ENCODE measurements around the gene SOST.

The SOST gene

GRCh38 chr17:43733956-43734355, 24.6 kb downstream of the SOST start:
- TF ChIP-seq POU6F1 (CRISPR knock-in tag; IDR thresholded peaks at IDR 0.05; ENCODE audit: borderline replicate concordance, low read depth) = no peak
- no peak for TF ChIP-seq CREB5 (CRISPR knock-in tag; IDR thresholded peaks at IDR 0.05; ENCODE audit: low read depth)
- TF ChIP-seq BACH2 (CRISPR knock-in tag; IDR thresholded peaks at IDR 0.05; ENCODE audit: borderline replicate concordance) = no peak
- no peak for TF ChIP-seq TCF4 (CRISPR knock-in tag; IDR thresholded peaks at IDR 0.05; ENCODE audit: borderline replicate concordance)
- no peak for TF ChIP-seq CSDC2 (CRISPR knock-in tag; IDR thresholded peaks at IDR 0.05)
- peak; percentile 45 for ATAC-seq

- ATAC-seq = peak; percentile 79
Measured at GRCh38 chr17:43732958-43733357, 25.6 kb downstream of the SOST start.

More at GRCh38 chr17:43732958-43733357, 25.6 kb downstream of the SOST start:
- TF ChIP-seq ZC3H10 (CRISPR knock-in tag; IDR thresholded peaks at IDR 0.05) (no peak), ZFP30 (CRISPR knock-in tag; IDR thresholded peaks at IDR 0.05) (no peak), CREB5 (CRISPR knock-in tag; IDR thresholded peaks at IDR 0.05; ENCODE audit: low read depth) (no peak), RARB (CRISPR knock-in tag; IDR thresholded peaks at IDR 0.05) (no peak), ESRRG (CRISPR knock-in tag; IDR thresholded peaks at IDR 0.05) (no peak), OSR1 (CRISPR knock-in tag; IDR thresholded peaks at IDR 0.05) (no peak), TCF4 (CRISPR knock-in tag; IDR thresholded peaks at IDR 0.05; ENCODE audit: borderline replicate concordance) (no peak), ZNF565 (CRISPR knock-in tag; conservative IDR thresholded peaks at IDR 0.05; ENCODE audit: low read depth) (no peak), PPARA (CRISPR knock-in tag; IDR thresholded peaks at IDR 0.05; ENCODE audit: borderline replicate concordance) (no peak), ISL1 (CRISPR knock-in tag; IDR thresholded peaks at IDR 0.05) (no peak), BACH2 (CRISPR knock-in tag; IDR thresholded peaks at IDR 0.05; ENCODE audit: borderline replicate concordance) (no peak), ZNF70 (CRISPR knock-in tag; IDR thresholded peaks at IDR 0.05) (no peak), TSHZ2 (CRISPR knock-in tag; IDR thresholded peaks at IDR 0.05) (no peak), ZFP3 (CRISPR knock-in tag; IDR thresholded peaks at IDR 0.05) (no peak), CSDC2 (CRISPR knock-in tag; IDR thresholded peaks at IDR 0.05) (no peak), PATZ1 (CRISPR knock-in tag; IDR thresholded peaks at IDR 0.05; ENCODE audit: borderline replicate concordance) (no peak), CSRNP3 (CRISPR knock-in tag; IDR thresholded peaks at IDR 0.05) (no peak), SNAI2 (CRISPR knock-in tag; IDR thresholded peaks at IDR 0.05) (no peak), GLIS3 (CRISPR knock-in tag; IDR thresholded peaks at IDR 0.05) (no peak)
